Spleen (tissue), 11 donors: ENCODE results near the gene OPRL1. TPM values are rescaled to one million over a fixed set of nuclear protein-coding genes. Genes with fewer than 3 reads are reported as not detected.
A peak's percentile ranks its signal among the peaks of the same experiment; 100 is the strongest.

Experiments
- DNase-seq: peaks from one replicate; pipeline ENCODE4 v3.0.0-alpha.2; 2020
- H3K27ac ChIP-seq, 8 donors: fragments of 200-600 bp; sonication (generic) in 7 of 8; 1 replicate in 4 of 8; 2 replicates in 4 of 8; pipeline versions ENCODE4 v1.5.0 to v1.8.0; 2016 to 2021; ENCODE audit warnings: inconsistent platforms in 4 of 8, mild to moderate bottlenecking in 4 of 8, moderate library complexity in 1 of 8
- H3K27me3 ChIP-seq, 7 donors: fragments of 200-600 bp; sonication (generic) in 6 of 7; replicated peaks in 1 of 7; 1 replicate in 4 of 7; 2 replicates in 3 of 7; pipeline versions ENCODE4 v1.5.0 to v1.8.0; 2016 to 2021; ENCODE audit warnings: inconsistent platforms in 3 of 7, mild to moderate bottlenecking in 1 of 7
- H3K36me3 ChIP-seq, 6 donors: fragments of 200-600 bp; sonication (generic) in 5 of 6; 1 replicate in 4 of 6; 2 replicates in 2 of 6; pipeline versions ENCODE4 v1.5.0 to v1.8.0; 2016 to 2021; ENCODE audit warnings: inconsistent platforms in 2 of 6
- H3K4me1 ChIP-seq, 6 donors: fragments of 200-600 bp; sonication (generic) in 5 of 6; 1 replicate in 3 of 6; 2 replicates in 3 of 6; pipeline versions ENCODE4 v1.5.0 to v1.8.0; 2016 to 2021; ENCODE audit warnings: inconsistent platforms in 3 of 6
- H3K4me3 ChIP-seq, 8 donors: fragments of 200-600 bp; sonication (generic) in 7 of 8; 1 replicate in 4 of 8; 2 replicates in 4 of 8; pipeline versions ENCODE4 v1.5.0 to v1.8.0; 2016 to 2021; ENCODE audit warnings: inconsistent platforms in 4 of 8, mild to moderate bottlenecking in 4 of 8, moderate library complexity in 2 of 8
- H3K9me3 ChIP-seq, 8 donors: fragments of 200-600 bp; sonication (generic) in 7 of 8; 1 replicate in 4 of 8; 2 replicates in 4 of 8; pipeline versions ENCODE4 v1.5.0 to v1.8.0; 2016 to 2021; ENCODE audit warnings: inconsistent platforms in 4 of 8
- CTCF ChIP-seq, 11 experiments: fragments of 200-600 bp in 7 of 11; fragments of 450-650 bp in 4 of 11; sonication (generic) in 4 of 11; IDR thresholded peaks in 8 of 11; conservative IDR thresholded peaks in 3 of 11; 1 replicate in 7 of 11; 2 replicates in 4 of 11; pipeline versions ENCODE4 v1.4.0 to v1.8.0; 2016 to 2021; ENCODE audit warnings: antibody characterized with exemption in 11 of 11, inconsistent platforms in 4 of 11, mild to moderate bottlenecking in 1 of 11
- POLR2A ChIP-seq, 3 donors: fragments of 450-650 bp; IDR thresholded peaks; one replicate each; pipeline ENCODE4 v1.5.1; 2017; ENCODE audit warnings: antibody characterized with exemption in 3 of 3, mild to moderate bottlenecking in 1 of 3
- POLR2AphosphoS5 ChIP-seq, 3 donors: sonication (generic); formaldehyde crosslinking; IDR thresholded peaks; one replicate each; pipeline ENCODE4 v1.5.1; 2017; ENCODE audit warnings: antibody characterized with exemption in 3 of 3
- WGBS, 5 donors: extraction: QIAGEN DNeasy Blood & Tissue Kit in 3 of 5; methylation state at CpG; one replicate each; pipeline versions ENCODE4 v1.1.5 to v1.1.7; 2013 to 2018; 5-methylcytosine and 5-hydroxymethylcytosine counted together
- intact Hi-C: fragments of 100-400 bp; cut with DNase I; formaldehyde crosslinking; loops from one replicate; pipeline ENCODE4 v1.15.0; 2023; ENCODE audit warnings: low total_unique reads
- polyA plus RNA-seq, 3 donors: library from polyadenylated mRNA; stranded (reverse); fragments of 200-250 nt; gene quantifications; one replicate each; pipeline ENCODE4 v1.2.1, GENCODE V29; 2013
- total RNA-seq, 7 donors: library from RNA; depleted of rRNA in 3 of 7; stranded (reverse); fragments of >200 nt in 3 of 7; fragmentation: NEBNext Ultra II Directional in 4 of 7; extraction: Animal tissue kit (Norgen Biotek cat#: 25700) in 4 of 7; gene quantifications; one replicate each; pipeline versions ENCODE4 v1.1.0 to v1.2.1, GENCODE V29; 2016 to 2021
- donor health status: healthy with polysubstance abuse.
- donor health status: DM: no; HTN: no; CAD: no; lungs with moderate emphysema.
- donor health status: DM: no; HTN: no; CAD: no.
- donor health status: Bipolar disorder and iron deficiency.
- donor health status: healthy.
- donor health status: DM: no; HTN: no; CAD: no.
- donor health status: DM: yes; HTN: yes; CAD: no.

Gene OPRL1
- total and polyA plus RNA-seq, 10 donors = 1.9 to 7.9 (median 5.0) TPM

GRCh38 chr20:64111841-64112641, 32.2 kb downstream of the OPRL1 start:
- 43 to 51% (median 47%) methylated on average over 16 to 19 of the region's 19 CpGs for WGBS, 5 donors
- H3K27ac ChIP-seq = no peak overlapping the region

GRCh38 chr20:64112691-64113443, 33.0 kb downstream of the OPRL1 start:
- intact Hi-C loops = no loop called here
- no peak overlapping the region for H3K27ac ChIP-seq
- DNase-seq = peak; percentile 51

More at GRCh38 chr20:64111841-64112641, 32.2 kb downstream of the OPRL1 start:
- Histone ChIP-seq H3K4me1 (peaks cover 0 to 18% (median 11%) of the 10 kb centered on the region in 6 donors), H3K36me3 (no peaks in the 10 kb centered on the region), H3K4me3 (no peak overlapping the region), H3K27me3 (peaks cover 0 to 4% (median 0%) of the 10 kb centered on the region in 7 donors), H3K9me3 (no peaks in the 10 kb centered on the region)
- intact Hi-C loops = no loop called here
- TF ChIP-seq CTCF (IDR thresholded peaks at IDR 0.05 in 8 of 11, conservative IDR thresholded peaks at IDR 0.05 in 3 of 11) = no peak
- TF ChIP-seq POLR2AphosphoS5 (IDR thresholded peaks at IDR 0.05) = no peak
- no peak for TF ChIP-seq POLR2A (IDR thresholded peaks at IDR 0.05)
- peak; percentile 71 for DNase-seq

GRCh38 chr20:64113444-64113775, 33.5 kb downstream of the OPRL1 start:
- Histone ChIP-seq H3K4me3 (no peak overlapping the region), H3K27me3 (no peaks in the 10 kb centered on the region), H3K27ac (no peak overlapping the region), H3K9me3 (no peaks in the 10 kb centered on the region), H3K36me3 (no peaks in the 10 kb centered on the region), H3K4me1 (peaks cover 0 to 4% (median under 1%) of the 10 kb centered on the region in 6 donors)
- no peak for DNase-seq
- TF ChIP-seq POLR2A (IDR thresholded peaks at IDR 0.05) (no peak), POLR2AphosphoS5 (IDR thresholded peaks at IDR 0.05) (no peak), CTCF (IDR thresholded peaks at IDR 0.05 in 8 of 11, conservative IDR thresholded peaks at IDR 0.05 in 3 of 11) (no peak)
- 65 to 91% (median 79%) methylated on average over 5 to 6 of the region's 6 CpGs for WGBS, 5 donors
- intact Hi-C loops = no loop called here

More at GRCh38 chr20:64112691-64113443, 33.0 kb downstream of the OPRL1 start:
- TF ChIP-seq POLR2A (IDR thresholded peaks at IDR 0.05) (no peak), CTCF (IDR thresholded peaks at IDR 0.05 in 8 of 11, conservative IDR thresholded peaks at IDR 0.05 in 3 of 11) (no peak), POLR2AphosphoS5 (IDR thresholded peaks at IDR 0.05) (no peak)
- Histone ChIP-seq H3K27me3 (no peaks in the 10 kb centered on the region), H3K4me3 (no peak overlapping the region), H3K9me3 (no peaks in the 10 kb centered on the region), H3K4me1 (peaks cover 0 to 9% (median 3%) of the 10 kb centered on the region in 6 donors), H3K36me3 (no peaks in the 10 kb centered on the region)
- 72 to 90% (median 86%) methylated on average over 16 to 18 of the region's 18 CpGs for WGBS, 5 donors
